K562 (cell line): ENCODE data around the gene FUBP3. TPM values are rescaled to one million over a fixed set of nuclear protein-coding genes. Genes with fewer than 3 reads are reported as not detected.

Source experiments
- ATAC-seq: fragments of 200-7000 bp; cut with Tn5 transposase; 3 replicates; pipeline ENCODE4 v1.9.1; 2020; ENCODE audit warnings: moderate library complexity
- BruUV-seq: library from RNA; stranded (reverse); fragments of 400-500 nt; replicated peaks from 2 replicates; lab custom pipeline; 2021; lab: Mats Ljungman, UMichigan
- CTCF ChIA-PET: fragments of 300-600 bp; formaldehyde crosslinking; extraction: SDS; loops from one replicate; lab custom pipeline; 2021; ENCODE audit warnings: low intra/inter-chr PET ratio; lab: Yijun Ruan, JAX
- POLR2A ChIA-PET: fragments of 300-600, 350-650 bp; sonication (Branson Sonifier 250); formaldehyde crosslinking; extraction: SDS; loops from one replicate; lab custom pipeline; 2021; ENCODE audit warnings: antibody characterized with exemption, inconsistent platforms; lab: Yijun Ruan, JAX
- DNase-seq, 4 experiments: peaks; one replicate each; pipeline versions ENCODE4 v3.0.0 to v3.0.0-alpha.2; 2011 to 2018; ENCODE audit warnings: low spot score in 3 of 4, mixed read lengths in 3 of 4; ENCODE audit errors: extremely low read depth in 1 of 4
- FAIRE-seq: peaks from 2 replicates; lab custom pipeline; 2011; peaks lifted over from hg19 to GRCh38; lab: Jason Lieb, UNC
- H2AFZ ChIP-seq: 2 replicates; pipeline ENCODE4 v1.6.0; 2011; ENCODE audit warnings: low read depth, low read length, control low read depth, inconsistent platforms
- H3K27ac ChIP-seq: fragments of 200-600 bp; 3 replicates; pipeline ENCODE4 v1.8.0; 2011; ENCODE audit warnings: low read depth, mild to moderate bottlenecking, control low read depth, inconsistent platforms, low read length, moderate library complexity, mixed read lengths; ENCODE audit errors: extremely low read depth
- H3K27me3 ChIP-seq, 2 experiments: fragments of 300-600 bp in 1 of 2; 2 replicates in 1 of 2; 3 replicates in 1 of 2; pipeline versions ENCODE4 v1.6.0 to v1.8.0; 2011; ENCODE audit warnings: inconsistent platforms in 2 of 2, low read length in 2 of 2, mild to moderate bottlenecking in 1 of 2, mixed read lengths in 1 of 2, moderate library complexity in 1 of 2; ENCODE audit not compliant: control insufficient read depth in 2 of 2, insufficient read depth in 2 of 2
- H3K36me3 ChIP-seq: fragments of 300-600 bp; 3 replicates; pipeline ENCODE4 v1.8.0; 2011; ENCODE audit warnings: mild to moderate bottlenecking, low read length, inconsistent platforms; ENCODE audit not compliant: control insufficient read depth, insufficient read depth
- H3K4me1 ChIP-seq, 2 experiments: fragments of 200-600 bp in 1 of 2; replicated peaks in 1 of 2; 2 replicates in 1 of 2; 3 replicates in 1 of 2; pipeline versions ENCODE4 v1.5.1 to v1.8.0; 2011; ENCODE audit warnings: inconsistent platforms in 2 of 2, low read length in 2 of 2, mild to moderate bottlenecking in 1 of 2, mixed read lengths in 1 of 2, moderate library complexity in 1 of 2; ENCODE audit not compliant: control insufficient read depth in 2 of 2, insufficient read depth in 2 of 2
- H3K4me2 ChIP-seq: 2 replicates; pipeline ENCODE4 v1.6.1; 2011; ENCODE audit warnings: low read length, control low read depth, inconsistent platforms, mixed read lengths; ENCODE audit not compliant: insufficient read depth
- H3K4me3 ChIP-seq: fragments of 200-600 bp; sonication (generic), shearing (Covaris generic); 2 replicates; pipeline ENCODE4 v1.5.1; 2016; ENCODE audit warnings: control low read depth, inconsistent platforms
- H3K79me2 ChIP-seq: fragments of 200-600 bp; 3 replicates; pipeline ENCODE4 v1.8.0; 2011; ENCODE audit warnings: low read length, inconsistent platforms; ENCODE audit not compliant: control insufficient read depth, insufficient read depth
- H3K9ac ChIP-seq, 2 experiments: 2 replicates each; pipeline versions ENCODE4 v1.6.0 to v1.6.1; 2011; ENCODE audit warnings: low read depth in 2 of 2, low read length in 2 of 2, control low read depth in 1 of 2, inconsistent platforms in 1 of 2, mild to moderate bottlenecking in 1 of 2, mixed read lengths in 1 of 2; ENCODE audit not compliant: insufficient read depth in 1 of 2
- H3K9me1 ChIP-seq: one replicate; pipeline ENCODE4 v1.6.0; 2011; ENCODE audit warnings: inconsistent platforms, mild to moderate bottlenecking, low read length, moderate library complexity; ENCODE audit not compliant: control insufficient read depth, insufficient read depth
- H3K9me3 ChIP-seq: replicated peaks from 2 replicates; pipeline ENCODE4 v1.5.1; 2011; ENCODE audit warnings: low read depth, low read length, inconsistent platforms; ENCODE audit not compliant: control insufficient read depth, insufficient read depth
- H4K20me1 ChIP-seq: replicated peaks from 2 replicates; pipeline ENCODE4 v1.6.1; 2011; ENCODE audit warnings: low read length, inconsistent platforms, mixed read lengths; ENCODE audit not compliant: control insufficient read depth, insufficient read depth
- ARID2 ChIP-seq: fragments of 450-650 bp; IDR thresholded peaks from 2 replicates; pipeline ENCODE4 v1.6.1; 2017; ENCODE audit warnings: antibody characterized with exemption, mild to moderate bottlenecking
- EHMT2 ChIP-seq: fragments of 450-650 bp; IDR thresholded peaks from 2 replicates; pipeline ENCODE4 v1.6.1; 2018; ENCODE audit warnings: antibody characterized with exemption
- HDAC2 ChIP-seq: fragments of 450-650 bp; IDR thresholded peaks from 2 replicates; pipeline ENCODE4 v1.6.1; 2016; ENCODE audit warnings: mild to moderate bottlenecking
- POLR2A ChIP-seq: fragments of 450-650 bp; conservative IDR thresholded peaks from 2 replicates; pipeline ENCODE4 v1.6.1; 2016
- PRPF4 ChIP-seq: fragments of 200-400 bp; formaldehyde crosslinking; IDR thresholded peaks from one replicate; pipeline ENCODE4 v1.6.1; 2017; ENCODE audit warnings: low read length, low read depth, mild to moderate bottlenecking; ENCODE audit not compliant: insufficient read depth, poor library complexity, severe bottlenecking
- SNIP1 ChIP-seq: fragments of 450-650 bp; IDR thresholded peaks from 2 replicates; pipeline ENCODE4 v1.7.1; 2017; ENCODE audit warnings: low read depth, mild to moderate bottlenecking
- XRCC3 ChIP-seq: fragments of 450-650 bp; IDR thresholded peaks from 2 replicates; pipeline ENCODE4 v1.6.1; 2017; ENCODE audit warnings: mild to moderate bottlenecking, moderate library complexity
- YY1 ChIP-seq, 3 experiments: IDR thresholded peaks; 2 replicates each; pipeline ENCODE4 v1.6.1; 2011; ENCODE audit warnings: low read length in 2 of 3, mild to moderate bottlenecking in 2 of 3, moderate library complexity in 2 of 3, borderline replicate concordance in 1 of 3, control low read depth in 1 of 3, low read depth in 1 of 3; ENCODE audit not compliant: insufficient read depth in 3 of 3, insufficient replicate concordance in 2 of 3, control insufficient read depth in 1 of 3, insufficient read length in 1 of 3; ENCODE audit errors: extremely low read depth in 1 of 3
- ZFPM2 ChIP-seq: fragments of 250-450 bp; sonication (Bioruptor Pico); IDR thresholded peaks from 2 replicates; pipeline ENCODE4 v1.5.1; 2022; ENCODE audit warnings: mild to moderate bottlenecking
- ZSCAN32 ChIP-seq: fragments of 450-650 bp; formaldehyde crosslinking; IDR thresholded peaks from 2 replicates; pipeline ENCODE4 v1.4.0; 2020; ENCODE audit warnings: mild to moderate bottlenecking, moderate library complexity
- WGBS: fragments of 100-300 bp; shearing (Covaris generic); methylation state at CpG from one replicate; pipeline ENCODE4 v1.1.6; 2016; ENCODE audit warnings: low coverage, mixed read lengths; ENCODE audit not compliant: insufficient coverage; ENCODE audit errors: missing lambda C conversion rate; 5-methylcytosine and 5-hydroxymethylcytosine counted together
- in situ Hi-C: fragments of 300-500 bp; cut with MboI; formaldehyde crosslinking; loops from 4 replicates; pipeline ENCODE4 v1.15.0; 2018; ENCODE audit warnings: inconsistent platforms, mixed read lengths
- intact Hi-C: fragments of 100-400 bp; cut with micrococcal nuclease; formaldehyde crosslinking; loops from 2 replicates; pipeline ENCODE4 v1.14.2; 2022
- polyA plus RNA-seq, 8 experiments: library from polyadenylated mRNA; depleted of rRNA in 4 of 8; stranded (reverse) in 5 of 8; unstranded in 3 of 8; fragments of >200 nt; fragmentation: Nextera tagmentation in 2 of 8; fragmentation: Illumina TruSeq in 1 of 8; extraction: Ambion mirVana in 2 of 8; extraction: Trizol in 1 of 8; gene quantifications; 2 replicates each; pipeline versions ENCODE4 v1.2.1 to v1.2.3, GENCODE V29; 2011 to 2014; ENCODE audit warnings: inconsistent platforms in 1 of 8, missing spikeins in 1 of 8
- total RNA-seq, 7 experiments: library from RNA; depleted of rRNA in 6 of 7; stranded (reverse); fragments of >200 nt in 6 of 7; fragmentation: Illumina TruSeq in 2 of 7; extraction: Trizol in 2 of 7; gene quantifications; 2 replicates each; pipeline versions ENCODE4 v1.2.1 to v1.2.3, GENCODE V29; 2011 to 2021; ENCODE audit warnings: low replicate concordance in 1 of 7

The FUBP3 gene
- total and polyA plus RNA-seq, 9 of the 15 experiments (the other 6 are each of a cell fraction or from before 2014, with no cell fraction given) = 3.0 to 64.0 (median 48.1) TPM

GRCh38 chr9:130610862-130611707 is 31.7 kb downstream of the FUBP3 start:
- Histone ChIP-seq H2AFZ (no peak overlapping the region), H3K4me1 (no peaks in the 10 kb centered on the region; a peak in 1 of 5 replicates), H3K9me3 (no peaks in the 10 kb centered on the region), H3K79me2 (peaks cover 25% of the 10 kb centered on the region; the same call in 2 of the 3 replicates), H3K27me3 (no peaks in the 10 kb centered on the region), H4K20me1 (peaks cover 9% of the 10 kb centered on the region; the same call in 1 of the 2 replicates), H3K4me2 (no peak overlapping the region), H3K9ac (no peak overlapping the region), H3K9me1 (no peaks in the 10 kb centered on the region), H3K27ac (no peak overlapping the region), H3K4me3 (no peak overlapping the region), H3K36me3 (peaks cover 93% of the 10 kb centered on the region)
- ATAC-seq = no peak
- CTCF ChIA-PET = no interaction called here
- BruUV-seq = no TSS peak
- in situ Hi-C loops = no loop called here
- DNase-seq = no peak
- intact Hi-C loops = no loop called here
- POLR2A ChIA-PET = interaction anchor here (0.6 kb wide), 3 partner anchors 19 to 751 kb away, joined by 3 read pairs; no protein-coding TSS in a partner anchor
- TF ChIP-seq EHMT2 (no peak), SNIP1 (no peak), ZFPM2 (CRISPR knock-in tag) (no peak), YY1 (IDR thresholded peaks at IDR 0.05; ENCODE audit: borderline replicate concordance in 1 of 3, control insufficient read depth in 1 of 3, extremely low read depth in 1 of 3, insufficient read depth in 3 of 3, insufficient read length in 1 of 3, insufficient replicate concordance in 2 of 3, low read depth in 1 of 3, low read length in 2 of 3) (no peak), ZSCAN32 (CRISPR knock-in tag) (no peak), HDAC2 (no peak), PRPF4 (no peak), XRCC3 (no peak), POLR2A (no peak), ARID2 (no peak)
- WGBS = 77% methylated on average over 8 of the region's 8 CpGs
- FAIRE-seq = no peak
